22Rv1 (cell line): ENCODE measurements around the gene GABPB1.

Source experiments
- H3K27ac ChIP-seq: fragments of 450-650 bp; 2 replicates; pipeline ENCODE4 v1.5.1; 2017
- CTCF ChIP-seq: fragments of 450-650 bp; IDR thresholded peaks from 2 replicates; pipeline ENCODE4 v1.5.1; 2017; ENCODE audit warnings: mild to moderate bottlenecking
- ZFX ChIP-seq: fragments of 450-650 bp; IDR thresholded peaks from 2 replicates; pipeline ENCODE4 v1.6.1; 2017; ENCODE audit warnings: antibody characterized with exemption, borderline replicate concordance

GABPB1 gene

GRCh38 chr15:50355980-50356379 is 982 bp upstream of the GABPB1 start:
- TF ChIP-seq CTCF (no peak), ZFX (no peak)

DNA sequence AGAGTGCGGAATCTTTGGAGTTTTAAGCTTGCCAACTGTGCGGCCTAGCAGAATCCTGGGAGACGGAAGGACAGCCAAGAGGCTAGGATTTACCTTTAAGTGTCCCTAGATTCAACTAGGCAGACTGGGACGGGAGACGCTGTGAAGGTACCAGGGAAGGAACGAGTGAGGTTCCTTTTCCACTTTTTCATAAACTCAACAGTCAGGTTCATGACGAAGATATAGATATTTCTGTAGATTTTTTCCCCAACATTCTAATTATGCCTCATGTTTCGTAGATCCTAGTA is 564 bp upstream of the GABPB1 start:
- TF ChIP-seq ZFX (no peak), CTCF (no peak)
- peak overlapping the region; percentile 95 for H3K27ac ChIP-seq

More at GRCh38 chr15:50355980-50356379, 982 bp upstream of the GABPB1 start:
- H3K27ac ChIP-seq = peak overlapping the region; percentile 95

GRCh38 chr15:50353975-50354837 is 792 bp downstream of the GABPB1 start:
- H3K27ac ChIP-seq = peak overlapping the region; percentile 95
- TF ChIP-seq CTCF (no peak), ZFX (no peak)

DNA sequence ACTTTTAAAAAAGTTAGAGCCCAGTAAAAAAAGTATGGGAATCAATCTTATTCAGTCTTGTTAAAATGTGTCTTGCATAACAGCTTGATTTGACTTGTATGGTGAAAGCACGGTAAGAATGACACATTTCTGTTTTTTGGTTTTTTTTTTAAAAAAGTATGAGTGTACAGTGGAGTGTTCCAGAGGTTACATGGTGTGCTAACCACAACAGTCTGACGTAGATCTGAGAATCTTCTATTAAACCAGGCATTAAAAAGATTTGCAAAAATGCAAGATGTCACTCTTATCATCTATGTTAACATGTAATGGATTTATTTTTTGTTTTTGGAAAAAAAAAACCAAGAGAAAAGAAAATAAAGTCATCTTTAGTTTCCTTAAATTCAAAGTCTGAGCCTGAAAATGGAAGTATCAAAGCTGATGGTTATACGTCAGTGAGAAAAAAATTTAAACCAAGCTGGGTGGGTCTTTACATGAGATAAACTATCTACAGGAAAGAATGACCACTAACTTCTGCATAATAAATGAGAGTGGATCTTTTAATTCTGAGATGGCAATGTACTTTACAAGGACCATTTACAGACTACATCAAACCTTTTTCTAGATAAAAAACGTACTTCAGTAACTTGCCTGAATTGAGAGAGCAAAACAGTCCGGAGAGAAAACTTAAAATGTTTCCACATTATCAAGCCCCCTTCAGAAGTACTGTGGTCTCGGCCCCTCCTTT is 1.6 kb downstream of the GABPB1 start:
- H3K27ac ChIP-seq = peak overlapping the region; percentile 95
- TF ChIP-seq ZFX (no peak), CTCF (no peak)

GRCh38 chr15:50350621-50351020 is 4.4 kb downstream of the GABPB1 start:
- no peak overlapping the region for H3K27ac ChIP-seq
- TF ChIP-seq CTCF (no peak), ZFX (no peak)

DNA sequence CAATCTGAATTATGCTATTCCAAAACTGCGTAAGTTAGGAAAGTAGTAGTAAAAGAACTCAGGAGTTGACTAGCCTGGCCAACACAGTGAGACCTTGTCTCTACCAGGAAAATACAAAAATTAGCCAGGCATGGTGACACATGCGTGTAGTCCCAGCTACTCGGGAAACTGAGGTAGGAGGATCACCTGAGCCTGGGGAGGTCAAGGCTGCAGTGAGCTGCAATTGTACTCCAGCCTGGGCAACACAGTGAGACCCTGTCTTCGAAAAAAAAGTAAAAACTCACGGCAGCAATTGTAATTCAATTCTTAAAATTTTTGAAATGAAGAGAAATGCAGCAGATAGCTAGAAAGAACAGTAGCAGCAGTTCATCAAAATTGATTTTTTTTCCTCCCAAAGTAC is 9.7 kb downstream of the GABPB1 start:
- no peak overlapping the region for H3K27ac ChIP-seq
- TF ChIP-seq CTCF (no peak), ZFX (no peak)

DNA sequence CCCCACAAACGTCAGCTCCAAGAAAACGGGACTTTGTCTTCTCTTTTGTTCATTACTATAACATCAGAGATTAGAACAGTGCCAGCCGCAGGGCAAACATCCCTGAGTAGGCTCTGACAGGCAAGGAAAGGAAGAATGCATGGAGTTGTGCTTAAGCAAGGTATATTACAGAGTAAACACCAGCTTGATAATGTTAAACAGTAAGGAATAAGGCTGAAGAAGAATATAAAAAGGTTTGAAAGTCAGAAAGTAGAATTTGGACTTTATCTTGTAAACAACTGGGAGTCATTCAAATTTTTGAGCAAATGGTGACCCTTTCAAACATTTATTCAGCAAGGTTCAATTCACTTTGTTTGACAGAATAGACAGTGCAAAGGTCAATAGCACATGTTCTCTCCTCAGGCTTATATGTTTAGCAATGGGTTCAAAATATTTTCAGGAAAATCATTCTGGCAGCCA is 11.0 kb downstream of the GABPB1 start:
- TF ChIP-seq CTCF (no peak), ZFX (no peak)
- H3K27ac ChIP-seq = 0 out of 2 replicates have a peak overlapping the region, but pooled peaks have one; percentile 14
